HS-5 (cell line): ENCODE measurements around the gene ACTN1.
"Not testable (repeated sequence)": the region's sequence is repeated elsewhere in the genome, so short reads cannot be mapped to it uniquely, and the experiment has no call there.

Experiments
- DNase-seq: peaks from one replicate; pipeline ENCODE4 v3.0.0-alpha.2; 2012; ENCODE audit warnings: low read depth

Gene ACTN1

GRCh38 chr14:68979021-68979721 lies at the start of gene ACTN1:
Gene ACTN1, minus strand, starts transcription at chr14:68979302. Its CDS starts 246 bp downstream, at chr14:68979056.
- DNase-seq: peak; percentile 76

GRCh38 chr14:69027242-69027913 lies 48.3 kb upstream of the ACTN1 start:
- DNase-seq: no peak

GRCh38 chr14:69023035-69023434 lies 43.9 kb upstream of the ACTN1 start:
- DNase-seq: no peak

- DNase-seq: not testable (repeated sequence)
These were observed 43.0 kb upstream of the ACTN1 start for GRCh38 chr14:69022093-69022492.

GRCh38 chr14:69017706-69018105 lies 38.6 kb upstream of the ACTN1 start:
- DNase-seq: no peak

GRCh38 chr14:69014829-69015259 lies 35.7 kb upstream of the ACTN1 start:
- no peak for DNase-seq

GRCh38 chr14:69013943-69014782 lies 35.1 kb upstream of the ACTN1 start:
- peak; percentile 28 for DNase-seq

GRCh38 chr14:69012256-69012953 lies 33.3 kb upstream of the ACTN1 start:
- DNase-seq: no peak

GRCh38 chr14:69010648-69011047 lies 31.5 kb upstream of the ACTN1 start:
- no peak for DNase-seq

GRCh38 chr14:69008421-69008884 lies 29.4 kb upstream of the ACTN1 start:
- no peak for DNase-seq

GRCh38 chr14:69006346-69006745 lies 27.2 kb upstream of the ACTN1 start:
- no peak for DNase-seq

GRCh38 chr14:69005432-69006148 lies 26.5 kb upstream of the ACTN1 start:
- DNase-seq: peak; percentile 73

- no peak for DNase-seq
These were observed 25.8 kb upstream of the ACTN1 start for GRCh38 chr14:69004731-69005431.

- DNase-seq: no peak
These were observed 24.5 kb upstream of the ACTN1 start for GRCh38 chr14:69003626-69004025.

GRCh38 chr14:69002069-69002468 lies 23.0 kb upstream of the ACTN1 start:
- no peak for DNase-seq

GRCh38 chr14:69001375-69001774 lies 22.3 kb upstream of the ACTN1 start:
- DNase-seq: no peak

GRCh38 chr14:68998062-68998461 lies 19.0 kb upstream of the ACTN1 start:
- no peak for DNase-seq

GRCh38 chr14:68995731-68996130 lies 16.6 kb upstream of the ACTN1 start:
- DNase-seq: no peak

GRCh38 chr14:68994056-68994455 lies 15.0 kb upstream of the ACTN1 start:
- DNase-seq: no peak

- no peak for DNase-seq
These were observed 8.5 kb upstream of the ACTN1 start for GRCh38 chr14:68987653-68988036.
